CD4-positive, alpha-beta T cell (primary cell): ENCODE data around the gene RBM38. TPM values are rescaled to one million over a fixed set of nuclear protein-coding genes. Genes with fewer than 3 reads are reported as not detected.

ENCODE experiments used
- ATAC-seq: fragments of 200-7000 bp; cut with Tn5 transposase; one replicate; pipeline ENCODE4 v1.10.0; 2022; ENCODE audit warnings: mild to moderate bottlenecking; ENCODE audit not compliant: poor library complexity
- CTCF ChIA-PET: fragments of 350-600 bp; sonication (Branson Sonifier 250); formaldehyde crosslinking; loops from one replicate; lab custom pipeline; 2021; ENCODE audit warnings: antibody characterized with exemption, inconsistent platforms; lab: Charles Lee
- POLR2A ChIA-PET: fragments of 350-600 bp; sonication (Branson Sonifier 250); formaldehyde crosslinking; loops from one replicate; lab custom pipeline; 2021; ENCODE audit warnings: antibody characterized with exemption, inconsistent platforms; lab: Charles Lee
- DNase-seq, 14 experiments: peaks; one replicate each; pipeline ENCODE4 v3.0.0-alpha.2; 2013 to 2020; ENCODE audit warnings: mixed read lengths in 2 of 14
- H3K27ac ChIP-seq, 2 donors: one replicate each; pipeline versions ENCODE4 v1.5.1 to v1.7.0; 2013; ENCODE audit warnings: low read length in 2 of 2, low read depth in 1 of 2, mild to moderate bottlenecking in 1 of 2
- H3K27me3 ChIP-seq, 2 experiments: 1 replicate in 1 of 2; 2 replicates in 1 of 2; pipeline versions ENCODE4 v1.6.1 to v1.7.0; 2013; ENCODE audit warnings: low read length in 2 of 2, control low read depth in 1 of 2, mild to moderate bottlenecking in 1 of 2, moderate library complexity in 1 of 2; ENCODE audit not compliant: insufficient read depth in 2 of 2, control insufficient read depth in 1 of 2
- H3K36me3 ChIP-seq: one replicate; pipeline ENCODE4 v1.6.1; 2013; ENCODE audit warnings: low read length, control low read depth; ENCODE audit not compliant: insufficient read depth
- H3K4me1 ChIP-seq: one replicate; pipeline ENCODE4 v1.6.1; 2013; ENCODE audit warnings: low read length, control low read depth; ENCODE audit not compliant: insufficient read depth
- H3K4me3 ChIP-seq: one replicate; pipeline ENCODE4 v1.5.1; 2013; ENCODE audit warnings: mild to moderate bottlenecking, low read length, moderate library complexity
- H3K9me3 ChIP-seq, 2 experiments: 1 replicate in 1 of 2; 2 replicates in 1 of 2; pipeline versions ENCODE4 v1.6.1 to v1.7.0; 2013; ENCODE audit warnings: low read length in 2 of 2, mild to moderate bottlenecking in 2 of 2, control low read depth in 1 of 2, moderate library complexity in 1 of 2; ENCODE audit not compliant: control insufficient read depth in 1 of 2, insufficient read depth in 1 of 2
- H3K27ac Mint-ChIP-seq: one replicate; pipeline ENCODE4 v1.8.0; 2020; ENCODE audit warnings: mixed read lengths
- H3K27me3 Mint-ChIP-seq: one replicate; pipeline ENCODE4 v1.8.0; 2021; ENCODE audit warnings: mixed read lengths
- H3K36me3 Mint-ChIP-seq: one replicate; pipeline ENCODE4 v1.8.0; 2021; ENCODE audit warnings: low read depth, mixed read lengths
- H3K4me1 Mint-ChIP-seq: one replicate; pipeline ENCODE4 v1.8.0; 2021; ENCODE audit warnings: low read depth, mixed read lengths
- H3K4me3 Mint-ChIP-seq: one replicate; pipeline ENCODE4 v1.8.0; 2020; ENCODE audit warnings: mild to moderate bottlenecking, mixed read lengths
- H3K9me3 Mint-ChIP-seq: one replicate; pipeline ENCODE4 v1.8.0; 2020; ENCODE audit warnings: mixed read lengths
- intact Hi-C, 2 experiments: fragments of 100-400 bp; cut with DNase I in 1 of 2; cut with micrococcal nuclease in 1 of 2; formaldehyde crosslinking; loops; one replicate each; pipeline versions ENCODE4 v1.15.1 to v1.9.0; 2023 to 2025; cut with DNase I, micrococcal nuclease
- total RNA-seq, 174 experiments: library from RNA in 2 of 174; stranded (reverse) in 2 of 174; gene quantifications; one replicate each; pipeline ENCODE4 v1.2.3 and lab custom pipeline; 2021 to 2026
- TF ChIP-seq, protein P1 (sequence below): fragments of 200-600 bp; IDR thresholded peaks from one replicate; pipeline ENCODE4 v1.8.0; 2022; ENCODE audit warnings: antibody characterized with exemption, mild to moderate bottlenecking

RBM38 gene
- total RNA-seq, 2 experiments from 2014 or later = 604 to 645 TPM

DNA sequence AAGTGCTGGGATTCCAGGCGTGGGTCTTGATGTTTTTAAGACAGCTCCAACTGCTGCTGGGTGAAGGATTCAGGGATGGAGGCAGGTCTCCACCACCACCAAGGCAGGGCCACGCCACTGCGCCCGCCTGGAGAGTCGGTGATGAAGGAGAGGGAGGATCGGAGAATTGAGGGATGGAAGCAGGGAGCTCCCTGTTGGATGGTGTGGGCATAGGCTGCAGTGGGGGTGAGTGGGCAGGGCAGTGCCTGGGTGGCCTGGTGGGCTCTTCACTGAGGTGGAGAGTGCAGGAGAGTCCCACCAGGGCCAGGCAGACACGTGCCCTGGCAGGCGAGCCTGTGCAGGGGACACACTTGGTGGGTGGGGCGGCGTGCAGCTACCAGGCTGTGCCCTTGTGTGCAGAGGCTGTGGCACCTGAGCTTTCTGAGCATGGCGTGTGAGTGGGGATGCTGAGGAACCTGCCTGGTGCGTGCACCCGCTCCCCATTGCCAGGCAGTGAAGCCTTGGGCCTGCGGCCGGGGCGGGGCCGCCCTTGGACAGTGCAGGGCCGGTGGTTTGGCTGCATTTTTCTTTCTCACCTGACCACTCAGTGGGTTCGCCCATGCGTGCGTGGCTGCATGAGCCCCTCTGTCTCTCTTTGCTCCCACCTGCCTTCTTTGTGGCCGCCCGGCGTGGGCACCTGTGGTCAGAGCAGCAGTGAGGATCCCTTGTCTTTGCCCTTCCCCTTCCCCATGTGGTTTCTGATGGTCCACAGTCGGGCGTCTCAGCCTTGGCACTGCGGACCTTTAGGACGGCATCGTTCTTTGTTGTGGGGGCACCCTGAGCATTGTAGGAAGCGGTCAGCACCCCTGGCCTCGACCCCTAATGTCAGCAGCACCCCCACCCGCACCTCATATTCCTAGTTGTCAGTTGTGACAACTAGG lies 11.3 kb downstream of the RBM38 start:
- Histone ChIP-seq H3K9me3 (no peaks in the 10 kb centered on the region), H3K4me1 (peaks cover 91% of the 10 kb centered on the region), H3K27ac (no peak overlapping the region), H3K36me3 (peaks cover 85% of the 10 kb centered on the region), H3K27me3 (no peaks in the 10 kb centered on the region), H3K4me3 (no peak overlapping the region)
- Mint-ChIP-seq H3K4me1 (peaks cover 72% of the 10 kb centered on the region), H3K9me3 (no peaks in the 10 kb centered on the region), H3K27me3 (peaks cover 4% of the 10 kb centered on the region), H3K4me3 (peak overlapping the region; percentile 75), H3K27ac (peak overlapping the region; percentile 96), H3K36me3 (peaks cover 99% of the 10 kb centered on the region)
- intact Hi-C loops = no loop called here
- ATAC-seq = no peak
- ChIA-PET POLR2A (interaction anchor here (1.4 to 7.1 kb wide), 4 partner anchors 10 to 71 kb away, joined by 3 to 132 read pairs (median 4); partner anchors contain the start of gene RBM38), CTCF (no interaction called here)
- TF ChIP-seq, protein P1, sequence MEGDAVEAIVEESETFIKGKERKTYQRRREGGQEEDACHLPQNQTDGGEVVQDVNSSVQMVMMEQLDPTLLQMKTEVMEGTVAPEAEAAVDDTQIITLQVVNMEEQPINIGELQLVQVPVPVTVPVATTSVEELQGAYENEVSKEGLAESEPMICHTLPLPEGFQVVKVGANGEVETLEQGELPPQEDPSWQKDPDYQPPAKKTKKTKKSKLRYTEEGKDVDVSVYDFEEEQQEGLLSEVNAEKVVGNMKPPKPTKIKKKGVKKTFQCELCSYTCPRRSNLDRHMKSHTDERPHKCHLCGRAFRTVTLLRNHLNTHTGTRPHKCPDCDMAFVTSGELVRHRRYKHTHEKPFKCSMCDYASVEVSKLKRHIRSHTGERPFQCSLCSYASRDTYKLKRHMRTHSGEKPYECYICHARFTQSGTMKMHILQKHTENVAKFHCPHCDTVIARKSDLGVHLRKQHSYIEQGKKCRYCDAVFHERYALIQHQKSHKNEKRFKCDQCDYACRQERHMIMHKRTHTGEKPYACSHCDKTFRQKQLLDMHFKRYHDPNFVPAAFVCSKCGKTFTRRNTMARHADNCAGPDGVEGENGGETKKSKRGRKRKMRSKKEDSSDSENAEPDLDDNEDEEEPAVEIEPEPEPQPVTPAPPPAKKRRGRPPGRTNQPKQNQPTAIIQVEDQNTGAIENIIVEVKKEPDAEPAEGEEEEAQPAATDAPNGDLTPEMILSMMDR = no peak
- DNase-seq = no peak

DNA sequence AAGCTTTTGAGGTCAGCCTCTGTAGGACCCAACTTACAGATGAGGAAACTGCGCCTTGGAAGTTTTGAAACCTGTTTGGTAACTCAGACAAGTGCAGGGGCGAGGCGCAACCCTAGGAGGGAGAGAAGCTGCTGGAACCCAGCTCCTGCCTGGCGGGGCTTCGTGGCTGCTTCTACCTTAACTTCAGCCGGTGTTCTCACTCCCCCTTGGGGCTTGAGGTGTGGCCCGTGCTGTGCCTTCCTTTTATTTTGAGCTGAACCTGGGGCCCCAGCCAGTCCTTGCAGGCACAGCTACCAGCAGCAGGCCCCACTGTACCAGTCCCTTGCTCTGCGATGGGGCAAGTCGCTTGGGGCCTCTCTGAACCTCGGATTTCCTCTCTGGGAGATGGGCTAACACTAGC lies 12.0 kb downstream of the RBM38 start:
- intact Hi-C loops = no loop called here
- TF ChIP-seq, protein P1 = no peak
- Mint-ChIP-seq H3K36me3 (peaks cover 99% of the 10 kb centered on the region), H3K4me1 (peaks cover 69% of the 10 kb centered on the region), H3K4me3 (peak overlapping the region; percentile 73), H3K9me3 (no peaks in the 10 kb centered on the region), H3K27me3 (no peaks in the 10 kb centered on the region), H3K27ac (peak overlapping the region; percentile 96)
- Histone ChIP-seq H3K4me1 (peaks cover 83% of the 10 kb centered on the region), H3K27me3 (no peaks in the 10 kb centered on the region), H3K36me3 (peaks cover 89% of the 10 kb centered on the region), H3K4me3 (no peak overlapping the region), H3K27ac (no peak overlapping the region), H3K9me3 (no peaks in the 10 kb centered on the region)
- ATAC-seq (no peak), DNase-seq (peak in 1 of 14 experiments; percentile 30)
- ChIA-PET POLR2A (interaction anchor here (1.4 to 7.1 kb wide), 4 partner anchors 10 to 70 kb away, joined by 3 to 132 read pairs (median 4); partner anchors contain the start of gene RBM38), CTCF (no interaction called here)

DNA sequence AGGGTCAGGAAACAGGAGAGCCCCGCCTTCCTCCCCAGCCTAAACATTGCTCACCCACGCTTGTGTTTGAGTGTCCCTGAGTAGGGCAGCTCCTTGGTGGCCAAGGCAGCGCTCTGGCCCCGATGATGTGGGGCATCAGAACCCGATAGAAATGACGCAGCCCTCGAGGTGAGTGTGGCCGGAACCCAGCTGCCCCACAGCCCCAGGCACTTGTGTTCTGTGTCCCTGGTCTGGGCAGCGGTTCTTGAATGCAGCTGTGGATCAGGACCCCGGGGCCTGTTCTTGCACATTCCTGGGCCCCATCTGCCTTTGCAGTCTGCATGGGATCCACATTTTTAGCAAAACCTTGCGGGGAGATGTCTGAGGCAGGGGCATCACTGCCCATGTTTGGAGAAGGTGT lies 12.8 kb downstream of the RBM38 start:
- Mint-ChIP-seq H3K36me3 (peaks cover 99% of the 10 kb centered on the region), H3K27ac (peak overlapping the region; percentile 96), H3K9me3 (no peaks in the 10 kb centered on the region), H3K27me3 (no peaks in the 10 kb centered on the region), H3K4me1 (peaks cover 62% of the 10 kb centered on the region), H3K4me3 (peak overlapping the region; percentile 73)
- ATAC-seq (no peak), DNase-seq (no peak)
- CTCF ChIA-PET = no interaction called here
- H3K27me3 ChIP-seq = no peaks in the 10 kb centered on the region
- peaks cover 79% of the 10 kb centered on the region for H3K4me1 ChIP-seq
- POLR2A ChIA-PET = no interaction called here
- no peak overlapping the region for H3K4me3 ChIP-seq
- no peaks in the 10 kb centered on the region for H3K9me3 ChIP-seq
- peak overlapping the region in 1 of 2 donors; percentile 22 for H3K27ac ChIP-seq
- H3K36me3 ChIP-seq = peaks cover 95% of the 10 kb centered on the region
- intact Hi-C loops = no loop called here
- TF ChIP-seq, protein P1 = no peak
